Gastrocnemius medialis (tissue), 4 donors: ENCODE data around the gene SMOC2. TPM values are rescaled to one million over a fixed set of nuclear protein-coding genes. Genes with fewer than 3 reads are reported as not detected.

Source experiments
- ATAC-seq, 2 donors: fragments of 150-250 bp; one replicate each; pipeline ENCODE4 v1.9.1; 2016
- DNase-seq, 2 donors: peaks; one replicate each; pipeline ENCODE4 v3.0.0-alpha.2; 2019
- H3K27ac ChIP-seq, 4 donors: fragments of 200-600 bp; sonication (generic); 1 replicate in 1 of 4; 2 replicates in 3 of 4; pipeline ENCODE4 v1.5.1; 2016 to 2018; ENCODE audit warnings: mild to moderate bottlenecking in 2 of 4, moderate library complexity in 1 of 4
- H3K27me3 ChIP-seq, 3 donors: fragments of 200-600 bp; sonication (generic) in 2 of 3; 1 replicate in 1 of 3; 2 replicates in 2 of 3; pipeline versions ENCODE4 v1.5.1 to v1.6.0; 2016 to 2019; ENCODE audit warnings: mild to moderate bottlenecking in 1 of 3, moderate library complexity in 1 of 3
- H3K36me3 ChIP-seq, 2 donors: fragments of 200-600 bp; sonication (generic) in 1 of 2; one replicate each; pipeline ENCODE4 v1.5.1; 2017 to 2018
- H3K4me1 ChIP-seq, 2 donors: fragments of 200-600 bp; sonication (generic) in 1 of 2; one replicate each; pipeline ENCODE4 v1.5.1; 2016 to 2017; ENCODE audit warnings: mild to moderate bottlenecking in 2 of 2
- H3K4me3 ChIP-seq, 4 donors: fragments of 200-600 bp; sonication (generic) in 3 of 4; 1 replicate in 1 of 4; 2 replicates in 3 of 4; pipeline ENCODE4 v1.5.1; 2016 to 2019; ENCODE audit warnings: mild to moderate bottlenecking in 2 of 4
- H3K9me3 ChIP-seq, 3 donors: fragments of 200-600 bp; sonication (generic) in 2 of 3; 1 replicate in 1 of 3; 2 replicates in 2 of 3; pipeline ENCODE4 v1.5.1; 2016 to 2019
- POLR2A ChIP-seq, 2 donors: fragments of 450-650 bp; IDR thresholded peaks; one replicate each; pipeline ENCODE4 v1.6.1; 2017; ENCODE audit warnings: antibody characterized with exemption in 2 of 2, mild to moderate bottlenecking in 2 of 2, moderate library complexity in 2 of 2
- in situ Hi-C, 4 donors: fragments of 200-750 bp; cut with MboI; loops; one replicate each; pipeline versions ENCODE4 v1.15.0 to v1.8.0; 2017; ENCODE audit warnings: low sequenced_read_pairs in 4 of 4
- intact Hi-C: fragments of 100-400 bp; cut with DNase I; formaldehyde crosslinking; loops from one replicate; pipeline ENCODE4 v1.15.1; 2023; ENCODE audit warnings: low total_unique reads
- total RNA-seq, 4 donors: library from RNA; depleted of rRNA; stranded (reverse); fragments of >200 nt; gene quantifications; one replicate each; pipeline versions ENCODE4 v1.1.0 to v1.2.3, GENCODE V29; 2016
- TF ChIP-seq, protein P1 (sequence below), 5 experiments: fragments of 450-650 bp in 3 of 5; fragments of 200-600 bp in 2 of 5; sonication (generic) in 2 of 5; IDR thresholded peaks in 4 of 5; conservative IDR thresholded peaks in 1 of 5; 1 replicate in 4 of 5; 2 replicates in 1 of 5; pipeline ENCODE4 v1.5.1; 2016 to 2019; ENCODE audit warnings: antibody characterized with exemption in 5 of 5, mild to moderate bottlenecking in 3 of 5, moderate library complexity in 3 of 5

Gene SMOC2
- total RNA-seq, 4 donors from 2014 or later = 7.2 to 34.4 (median 16.5) TPM

DNA sequence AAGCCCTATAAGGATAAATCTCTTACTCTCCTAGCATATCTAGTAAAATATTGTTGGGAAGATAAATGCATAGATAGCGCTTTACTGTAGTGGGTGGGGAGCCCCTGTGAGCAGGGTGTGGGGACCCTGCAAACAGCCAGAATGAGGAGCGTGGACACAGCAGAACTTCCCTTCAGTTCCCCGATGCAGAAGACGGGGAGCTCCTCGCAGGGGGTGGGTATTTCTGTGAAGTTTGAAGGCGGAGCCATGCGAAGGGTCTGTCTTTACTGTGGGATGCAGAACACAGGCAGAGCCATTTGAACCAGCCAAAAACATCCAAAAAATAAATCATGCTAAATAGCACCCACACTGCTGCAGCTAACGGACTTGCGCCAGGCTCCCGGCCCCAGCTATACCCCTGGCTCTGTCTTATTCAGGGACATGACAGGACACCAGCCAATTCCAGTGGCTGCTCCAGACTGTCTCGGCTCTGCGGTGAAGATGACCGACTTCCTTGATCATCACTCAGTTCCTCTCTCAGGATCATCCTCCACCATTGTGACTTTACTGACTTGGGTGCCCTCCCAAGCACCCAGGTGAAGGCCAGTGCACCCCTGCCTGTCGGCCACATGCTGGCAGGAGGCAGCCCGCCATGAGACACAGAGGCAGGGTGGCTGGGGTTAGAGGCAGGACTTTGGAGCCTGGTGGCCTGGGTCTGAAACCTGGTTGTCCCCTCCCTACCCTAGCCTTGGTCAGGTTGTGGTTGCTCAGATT lies 134.5 kb downstream of the SMOC2 start:
- no peak for TF ChIP-seq POLR2A (IDR thresholded peaks at IDR 0.05)
- TF ChIP-seq, protein P1, sequence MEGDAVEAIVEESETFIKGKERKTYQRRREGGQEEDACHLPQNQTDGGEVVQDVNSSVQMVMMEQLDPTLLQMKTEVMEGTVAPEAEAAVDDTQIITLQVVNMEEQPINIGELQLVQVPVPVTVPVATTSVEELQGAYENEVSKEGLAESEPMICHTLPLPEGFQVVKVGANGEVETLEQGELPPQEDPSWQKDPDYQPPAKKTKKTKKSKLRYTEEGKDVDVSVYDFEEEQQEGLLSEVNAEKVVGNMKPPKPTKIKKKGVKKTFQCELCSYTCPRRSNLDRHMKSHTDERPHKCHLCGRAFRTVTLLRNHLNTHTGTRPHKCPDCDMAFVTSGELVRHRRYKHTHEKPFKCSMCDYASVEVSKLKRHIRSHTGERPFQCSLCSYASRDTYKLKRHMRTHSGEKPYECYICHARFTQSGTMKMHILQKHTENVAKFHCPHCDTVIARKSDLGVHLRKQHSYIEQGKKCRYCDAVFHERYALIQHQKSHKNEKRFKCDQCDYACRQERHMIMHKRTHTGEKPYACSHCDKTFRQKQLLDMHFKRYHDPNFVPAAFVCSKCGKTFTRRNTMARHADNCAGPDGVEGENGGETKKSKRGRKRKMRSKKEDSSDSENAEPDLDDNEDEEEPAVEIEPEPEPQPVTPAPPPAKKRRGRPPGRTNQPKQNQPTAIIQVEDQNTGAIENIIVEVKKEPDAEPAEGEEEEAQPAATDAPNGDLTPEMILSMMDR (IDR thresholded peaks at IDR 0.05 in 4 of 5, conservative IDR thresholded peaks at IDR 0.05 in 1 of 5) = no peak
- Histone ChIP-seq H3K27ac (no peak overlapping the region), H3K4me1 (no peaks in the 10 kb centered on the region), H3K9me3 (no peaks in the 10 kb centered on the region), H3K27me3 (no peaks in the 10 kb centered on the region), H3K36me3 (no peaks in the 10 kb centered on the region), H3K4me3 (no peak overlapping the region)
- DNase-seq (no peak), ATAC-seq (no peak)
- in situ Hi-C loops = no loop called here
- intact Hi-C loops = no loop called here

DNA sequence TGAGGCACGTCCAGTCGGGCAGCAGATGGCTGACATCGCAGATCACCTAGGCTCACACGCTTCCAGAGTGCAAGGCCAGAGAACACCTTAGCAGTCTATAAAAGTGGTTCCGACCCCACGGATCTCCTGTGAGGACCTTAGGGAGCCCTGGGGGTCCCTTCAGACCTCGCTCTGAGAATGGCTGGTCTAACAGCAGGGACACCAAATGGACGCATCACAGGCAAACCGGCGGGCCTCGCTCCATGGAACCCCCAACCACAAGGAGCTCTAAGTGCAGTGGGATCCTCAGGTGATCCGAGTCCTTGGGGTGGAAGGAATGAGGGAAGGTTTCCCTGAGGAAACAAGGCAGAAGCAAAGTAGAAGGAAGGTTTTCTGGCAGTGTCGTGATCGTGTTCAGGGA lies 135.4 kb downstream of the SMOC2 start:
- Histone ChIP-seq H3K9me3 (no peaks in the 10 kb centered on the region), H3K27ac (no peak overlapping the region), H3K27me3 (no peaks in the 10 kb centered on the region), H3K4me1 (no peaks in the 10 kb centered on the region), H3K36me3 (no peaks in the 10 kb centered on the region), H3K4me3 (no peak overlapping the region)
- ATAC-seq = no peak
- intact Hi-C loops (no loop called here), in situ Hi-C loops (no loop called here)
- TF ChIP-seq POLR2A (IDR thresholded peaks at IDR 0.05) = no peak
- TF ChIP-seq, protein P1 (IDR thresholded peaks at IDR 0.05 in 4 of 5, conservative IDR thresholded peaks at IDR 0.05 in 1 of 5) = no peak
- no peak for DNase-seq

DNA sequence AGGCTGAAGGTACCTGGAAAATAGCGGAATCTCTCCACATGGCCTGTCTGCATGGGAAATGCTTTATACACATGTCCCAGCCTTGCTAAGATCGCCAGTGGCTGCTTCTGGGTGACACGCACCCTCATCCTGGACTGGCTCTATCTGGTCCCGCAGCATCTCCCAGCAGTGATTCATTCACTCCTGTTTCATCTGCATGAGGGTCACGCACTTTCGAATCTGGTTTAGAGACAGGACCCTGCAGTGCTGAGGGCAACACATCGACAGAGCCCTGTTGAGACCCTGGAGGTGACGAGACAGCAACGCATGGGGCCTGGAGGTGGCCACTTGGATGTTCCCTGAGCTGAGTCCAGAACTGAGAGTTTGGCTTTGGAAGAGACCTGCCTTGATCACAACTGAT lies 136.5 kb downstream of the SMOC2 start:
- TF ChIP-seq, protein P1 (IDR thresholded peaks at IDR 0.05 in 4 of 5, conservative IDR thresholded peaks at IDR 0.05 in 1 of 5) = no peak
- TF ChIP-seq POLR2A (IDR thresholded peaks at IDR 0.05) = no peak
- in situ Hi-C loops = no loop called here
- H3K27me3 ChIP-seq = peaks cover 0 to 2% (median 0%) of the 10 kb centered on the region in 3 donors
- ATAC-seq = no peak
- intact Hi-C loops = no loop called here
- H3K4me1 ChIP-seq = no peaks in the 10 kb centered on the region
- H3K27ac ChIP-seq = no peak overlapping the region
- H3K9me3 ChIP-seq = no peaks in the 10 kb centered on the region
- DNase-seq = no peak
- no peak overlapping the region for H3K4me3 ChIP-seq
- H3K36me3 ChIP-seq = no peaks in the 10 kb centered on the region

DNA sequence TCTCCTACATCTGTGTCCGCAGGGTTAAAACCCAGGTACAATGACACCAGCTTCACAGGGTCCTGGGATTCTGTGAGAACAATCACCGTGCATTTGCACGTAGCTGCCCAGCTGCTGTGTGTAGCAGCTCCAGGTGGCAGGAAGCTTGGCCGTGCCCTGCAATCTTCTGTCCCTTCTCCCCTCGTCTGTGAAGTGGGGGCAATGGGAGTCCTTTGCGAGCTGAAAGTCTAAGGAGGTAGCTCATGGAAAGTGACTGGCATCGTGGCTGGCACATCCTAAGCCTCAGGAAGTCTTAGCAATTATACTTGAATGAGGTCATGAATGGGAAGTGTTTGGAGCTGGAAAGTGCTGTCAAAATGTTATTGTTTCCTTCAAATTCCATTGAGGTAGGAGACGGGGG lies 137.1 kb downstream of the SMOC2 start:
- no peak overlapping the region for H3K27ac ChIP-seq
- intact Hi-C loops = no loop called here

More for the DNA sequence above, 137.1 kb downstream of the SMOC2 start:
- Histone ChIP-seq H3K4me1 (no peaks in the 10 kb centered on the region), H3K9me3 (no peaks in the 10 kb centered on the region), H3K36me3 (no peaks in the 10 kb centered on the region), H3K27me3 (peaks cover 0 to 2% (median 0%) of the 10 kb centered on the region in 3 donors), H3K4me3 (no peak overlapping the region)
- DNase-seq (no peak), ATAC-seq (no peak)
- in situ Hi-C loops = no loop called here
- no peak for TF ChIP-seq POLR2A (IDR thresholded peaks at IDR 0.05)
- TF ChIP-seq, protein P1 (IDR thresholded peaks at IDR 0.05 in 4 of 5, conservative IDR thresholded peaks at IDR 0.05 in 1 of 5) = no peak
